Ascending aorta (tissue), 2 donors: ENCODE measurements around the gene CTNND2. TPM values are rescaled to one million over a fixed set of nuclear protein-coding genes. Genes with fewer than 3 reads are reported as not detected.

ENCODE experiments used
- DNase-seq, 2 donors: peaks; one replicate each; pipeline ENCODE4 v3.0.0-alpha.2; 2019; ENCODE audit warnings: low spot score in 2 of 2
- H3K27ac ChIP-seq, 2 donors: fragments of 200-600 bp; sonication (generic); one replicate each; pipeline ENCODE4 v1.5.1; 2016 to 2017; ENCODE audit warnings: mild to moderate bottlenecking in 1 of 2
- H3K27me3 ChIP-seq: fragments of 200-600 bp; sonication (generic); one replicate; pipeline ENCODE4 v1.5.1; 2017
- H3K36me3 ChIP-seq, 2 donors: fragments of 200-600 bp; sonication (generic); one replicate each; pipeline ENCODE4 v1.5.1; 2016
- H3K4me1 ChIP-seq, 2 donors: fragments of 200-600 bp; sonication (generic); one replicate each; pipeline ENCODE4 v1.5.1; 2016 to 2017; ENCODE audit warnings: mild to moderate bottlenecking in 1 of 2
- H3K4me3 ChIP-seq, 2 donors: fragments of 200-600 bp; sonication (generic); one replicate each; pipeline ENCODE4 v1.5.1; 2016 to 2017; ENCODE audit warnings: mild to moderate bottlenecking in 1 of 2
- H3K9me3 ChIP-seq, 2 donors: fragments of 200-600 bp; sonication (generic); one replicate each; pipeline ENCODE4 v1.5.1; 2016
- intact Hi-C: fragments of 100-400 bp; cut with DNase I; formaldehyde crosslinking; loops from one replicate; pipeline ENCODE4 v1.15.1; 2023
- total RNA-seq: library from RNA; depleted of rRNA; stranded (reverse); fragments of >200 nt; gene quantifications from one replicate; pipeline ENCODE4 v1.1.0, GENCODE V29; 2016
- TF ChIP-seq, protein P1 (sequence below), 3 experiments: fragments of 200-600 bp in 2 of 3; fragments of 450-650 bp in 1 of 3; sonication (generic) in 2 of 3; IDR thresholded peaks; one replicate each; pipeline ENCODE4 v1.5.1; 2016 to 2019; ENCODE audit warnings: antibody characterized with exemption in 3 of 3, mild to moderate bottlenecking in 1 of 3, moderate library complexity in 1 of 3

Gene CTNND2
- total RNA-seq, 1 donor from 2014 or later, result 0.11 TPM

DNA sequence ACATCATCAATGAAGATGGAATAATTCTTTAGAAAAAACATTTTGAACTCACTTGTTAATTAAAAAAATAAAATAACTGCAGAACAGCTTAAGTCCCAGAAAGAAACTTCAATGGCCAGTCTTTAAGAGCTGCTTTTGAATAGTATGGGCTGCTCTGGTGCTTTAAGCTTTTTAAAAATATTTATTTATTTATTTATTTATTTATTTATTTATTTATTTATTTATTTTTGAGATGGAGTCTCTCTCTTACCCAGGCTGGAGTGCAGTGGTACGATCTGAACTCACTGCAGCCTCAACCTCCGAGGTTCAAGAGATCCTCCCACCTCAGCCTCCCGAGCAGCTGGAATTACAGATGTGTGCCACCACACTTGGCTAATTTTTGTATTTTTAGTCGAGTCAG lies 626.9 kb downstream of the CTNND2 start:
- Histone ChIP-seq H3K9me3 (no peaks in the 10 kb centered on the region), H3K4me1 (no peaks in the 10 kb centered on the region), H3K4me3 (no peak overlapping the region), H3K27ac (no peak overlapping the region), H3K27me3 (no peaks in the 10 kb centered on the region), H3K36me3 (no peaks in the 10 kb centered on the region)
- TF ChIP-seq, protein P1, sequence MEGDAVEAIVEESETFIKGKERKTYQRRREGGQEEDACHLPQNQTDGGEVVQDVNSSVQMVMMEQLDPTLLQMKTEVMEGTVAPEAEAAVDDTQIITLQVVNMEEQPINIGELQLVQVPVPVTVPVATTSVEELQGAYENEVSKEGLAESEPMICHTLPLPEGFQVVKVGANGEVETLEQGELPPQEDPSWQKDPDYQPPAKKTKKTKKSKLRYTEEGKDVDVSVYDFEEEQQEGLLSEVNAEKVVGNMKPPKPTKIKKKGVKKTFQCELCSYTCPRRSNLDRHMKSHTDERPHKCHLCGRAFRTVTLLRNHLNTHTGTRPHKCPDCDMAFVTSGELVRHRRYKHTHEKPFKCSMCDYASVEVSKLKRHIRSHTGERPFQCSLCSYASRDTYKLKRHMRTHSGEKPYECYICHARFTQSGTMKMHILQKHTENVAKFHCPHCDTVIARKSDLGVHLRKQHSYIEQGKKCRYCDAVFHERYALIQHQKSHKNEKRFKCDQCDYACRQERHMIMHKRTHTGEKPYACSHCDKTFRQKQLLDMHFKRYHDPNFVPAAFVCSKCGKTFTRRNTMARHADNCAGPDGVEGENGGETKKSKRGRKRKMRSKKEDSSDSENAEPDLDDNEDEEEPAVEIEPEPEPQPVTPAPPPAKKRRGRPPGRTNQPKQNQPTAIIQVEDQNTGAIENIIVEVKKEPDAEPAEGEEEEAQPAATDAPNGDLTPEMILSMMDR (IDR thresholded peaks at IDR 0.05), result no peak
- no peak for DNase-seq
- intact Hi-C loops, result no loop called here

DNA sequence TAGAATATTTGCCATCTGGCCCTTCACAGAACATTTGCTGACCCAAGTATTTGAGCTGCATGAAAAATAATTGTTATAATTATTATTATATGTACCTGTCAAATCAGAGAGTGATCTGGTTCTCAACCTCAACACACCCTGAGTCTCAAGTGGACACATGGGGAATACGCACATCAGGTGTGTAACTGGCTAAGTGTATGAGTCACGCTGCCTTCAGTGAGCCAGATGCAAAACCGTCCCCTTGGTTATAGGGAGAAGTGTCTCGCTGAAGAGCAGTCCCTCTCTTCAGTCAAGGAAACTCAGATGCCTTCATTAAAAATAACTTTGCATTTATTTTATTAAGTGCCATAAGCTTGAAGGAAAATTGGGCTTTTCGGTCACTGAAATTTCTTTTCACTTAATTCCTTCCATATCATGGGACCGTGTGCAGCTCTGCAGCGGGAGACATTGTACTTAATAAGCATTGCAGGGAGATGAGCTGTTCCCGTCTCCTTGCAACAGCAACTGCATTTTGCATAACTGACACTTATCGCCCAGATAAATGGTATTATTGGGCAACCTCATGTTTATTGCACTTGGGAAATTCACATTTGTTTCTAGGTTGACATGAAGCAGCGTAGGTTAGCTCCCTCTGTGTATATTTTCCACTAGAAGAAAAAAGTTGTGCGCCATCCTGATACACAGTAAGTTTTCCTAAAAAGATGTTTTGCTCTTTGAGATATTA lies 630.9 kb downstream of the CTNND2 start:
- no peak for DNase-seq
- Histone ChIP-seq H3K27ac (no peak overlapping the region), H3K9me3 (no peaks in the 10 kb centered on the region), H3K4me3 (no peak overlapping the region), H3K4me1 (no peaks in the 10 kb centered on the region), H3K27me3 (no peaks in the 10 kb centered on the region), H3K36me3 (no peaks in the 10 kb centered on the region)
- intact Hi-C loops, result no loop called here
- TF ChIP-seq, protein P1 (IDR thresholded peaks at IDR 0.05), result no peak

DNA sequence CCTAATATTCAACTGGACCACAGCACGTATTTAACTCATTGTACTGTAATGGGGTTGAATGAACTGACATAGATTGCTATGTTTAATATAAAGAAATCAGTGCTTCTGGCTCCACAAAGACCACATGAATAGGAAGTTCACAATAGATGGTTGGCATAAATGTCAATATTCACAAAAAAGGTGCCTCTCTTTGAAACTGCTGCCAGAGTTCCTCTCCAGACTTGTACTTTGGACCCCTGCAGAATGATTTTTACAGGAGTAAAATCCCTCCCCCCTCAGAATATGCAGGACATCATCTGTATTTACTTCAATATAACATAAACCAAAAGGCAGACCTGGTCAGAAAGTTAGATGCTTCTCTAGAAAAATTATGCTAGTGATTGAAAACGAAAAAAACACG lies 634.7 kb downstream of the CTNND2 start:
- H3K4me1 ChIP-seq, result no peaks in the 10 kb centered on the region
- H3K4me3 ChIP-seq, result no peak overlapping the region
- no peak overlapping the region for H3K27ac ChIP-seq
- H3K36me3 ChIP-seq, result no peaks in the 10 kb centered on the region
- TF ChIP-seq, protein P1 (IDR thresholded peaks at IDR 0.05), result no peak
- no peaks in the 10 kb centered on the region for H3K9me3 ChIP-seq
- DNase-seq, result no peak
- intact Hi-C loops, result no loop called here
- no peaks in the 10 kb centered on the region for H3K27me3 ChIP-seq

DNA sequence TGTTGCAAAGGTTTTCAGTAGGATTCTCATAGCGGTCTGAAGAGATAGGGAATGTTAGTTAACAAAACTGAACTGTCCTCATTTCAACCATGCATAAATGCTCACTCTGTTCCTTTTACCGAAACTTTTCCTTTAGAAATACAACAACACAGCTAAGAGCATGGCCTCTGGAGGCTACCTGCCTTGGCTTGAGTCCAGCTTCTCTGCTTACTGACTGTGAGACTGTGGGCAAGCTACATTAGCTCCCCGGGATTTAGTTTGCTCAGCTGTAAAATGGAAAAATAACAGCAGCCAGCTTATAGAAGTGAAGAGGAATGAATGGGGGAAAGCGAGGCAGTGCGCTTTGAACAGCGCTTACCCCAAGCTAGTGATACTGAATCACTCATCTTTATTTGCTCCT lies 635.4 kb downstream of the CTNND2 start:
- TF ChIP-seq, protein P1 (IDR thresholded peaks at IDR 0.05), result no peak
- intact Hi-C loops, result no loop called here

DNA sequence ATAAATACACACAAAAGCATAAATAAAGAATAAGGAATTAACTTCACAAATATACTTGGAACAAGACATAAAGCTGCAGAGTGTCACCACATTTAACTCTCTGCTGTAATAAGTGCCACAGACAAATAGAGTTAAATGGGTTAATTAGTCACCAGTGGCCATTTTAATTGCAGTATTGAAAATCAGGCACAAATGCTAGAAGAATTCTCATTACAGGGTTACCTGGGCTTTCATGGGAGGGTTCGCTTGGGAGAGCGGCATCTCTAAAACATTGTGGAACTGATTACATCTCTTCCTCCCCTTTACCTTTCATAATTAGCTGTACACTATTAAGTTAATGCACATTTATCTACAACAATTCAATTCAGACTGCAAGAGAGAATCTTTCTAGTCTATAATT lies 637.9 kb downstream of the CTNND2 start:
- Histone ChIP-seq H3K4me1 (no peaks in the 10 kb centered on the region), H3K9me3 (no peaks in the 10 kb centered on the region), H3K27me3 (no peaks in the 10 kb centered on the region), H3K27ac (no peak overlapping the region), H3K36me3 (no peaks in the 10 kb centered on the region), H3K4me3 (no peak overlapping the region)
- intact Hi-C loops, result no loop called here
- DNase-seq, result no peak
- TF ChIP-seq, protein P1 (IDR thresholded peaks at IDR 0.05), result no peak

More for the DNA sequence above, 635.4 kb downstream of the CTNND2 start:
- Histone ChIP-seq H3K27me3 (no peaks in the 10 kb centered on the region), H3K4me3 (no peak overlapping the region), H3K4me1 (no peaks in the 10 kb centered on the region), H3K9me3 (no peaks in the 10 kb centered on the region), H3K36me3 (no peaks in the 10 kb centered on the region), H3K27ac (no peak overlapping the region)
- no peak for DNase-seq
